KMS-11 (cell line): ENCODE measurements around the gene MAP3K6.
A peak's percentile ranks its signal among the peaks of the same experiment; 100 is the strongest.

Source experiments
- H2AFZ ChIP-seq: fragments of 200-600 bp; sonication (generic); 2 replicates; pipeline ENCODE4 v1.6.1; 2016; ENCODE audit warnings: antibody characterized with exemption, mixed run types, low read depth
- H3K27ac ChIP-seq: fragments of 200-600 bp; sonication (generic); 2 replicates; pipeline ENCODE4 v1.6.1; 2016; ENCODE audit warnings: mild to moderate bottlenecking, mixed run types
- H3K27me3 ChIP-seq: fragments of 200-600 bp; sonication (generic); 2 replicates; pipeline ENCODE4 v1.6.1; 2017; ENCODE audit warnings: mild to moderate bottlenecking, low read depth, mixed run types, moderate library complexity; ENCODE audit not compliant: insufficient read depth
- H3K36me3 ChIP-seq: fragments of 200-600 bp; sonication (generic); 2 replicates; pipeline ENCODE4 v1.6.1; 2017; ENCODE audit warnings: mild to moderate bottlenecking, mixed run types; ENCODE audit not compliant: insufficient read depth
- H3K4me1 ChIP-seq: fragments of 200-600 bp; sonication (generic); 2 replicates; pipeline ENCODE4 v1.6.1; 2016; ENCODE audit warnings: mild to moderate bottlenecking, low read depth, mixed run types; ENCODE audit not compliant: poor library complexity, severe bottlenecking
- H3K4me2 ChIP-seq: fragments of 200-600 bp; sonication (generic); 2 replicates; pipeline ENCODE4 v1.7.0; 2016; ENCODE audit warnings: mild to moderate bottlenecking, mixed run types
- H3K4me3 ChIP-seq: fragments of 200-600 bp; sonication (generic); IDR thresholded peaks from 2 replicates; pipeline ENCODE4 v1.6.1; 2017; ENCODE audit warnings: low read depth, low read length, mixed read lengths; ENCODE audit not compliant: insufficient read depth
- H3K79me2 ChIP-seq: fragments of 200-600 bp; sonication (generic); 2 replicates; pipeline ENCODE4 v1.6.1; 2016; ENCODE audit warnings: low read depth, mixed run types; ENCODE audit not compliant: insufficient read depth
- H3K9ac ChIP-seq: fragments of 200-600 bp; sonication (generic); 2 replicates; pipeline ENCODE4 v1.6.1; 2016; ENCODE audit warnings: mild to moderate bottlenecking, mixed run types
- H4K20me1 ChIP-seq: fragments of 200-600 bp; sonication (generic); 2 replicates; pipeline ENCODE4 v1.6.1; 2016; ENCODE audit warnings: mild to moderate bottlenecking, mixed run types; ENCODE audit not compliant: insufficient read depth
- CTCF ChIP-seq: fragments of 200-600 bp; sonication (generic); conservative IDR thresholded peaks from 2 replicates; pipeline ENCODE4 v1.6.1; 2017; ENCODE audit warnings: low read depth, mild to moderate bottlenecking, antibody characterized with exemption, low read length, moderate library complexity, mixed read lengths

Gene MAP3K6

GRCh38 chr1:27364696-27365371, 1.9 kb downstream of the MAP3K6 start:
- Histone ChIP-seq H3K9ac (no peak overlapping the region), H3K4me1 (peaks cover 17% of the 10 kb centered on the region), H2AFZ (peak overlapping the region; percentile 100), H3K4me3 (peak overlapping the region; percentile 22), H3K27ac (no peak overlapping the region), H3K36me3 (no peaks in the 10 kb centered on the region), H3K4me2 (peak overlapping the region; percentile 78), H3K79me2 (no peaks in the 10 kb centered on the region), H3K27me3 (no peaks in the 10 kb centered on the region), H4K20me1 (no peaks in the 10 kb centered on the region)
- TF ChIP-seq CTCF, result no peak

GRCh38 chr1:27363766-27364695, 2.7 kb downstream of the MAP3K6 start:
- Histone ChIP-seq H3K4me3 (no peak overlapping the region), H3K27ac (no peak overlapping the region), H3K36me3 (no peaks in the 10 kb centered on the region), H3K4me2 (no peak overlapping the region), H3K9ac (no peak overlapping the region), H2AFZ (no peak overlapping the region), H4K20me1 (no peaks in the 10 kb centered on the region), H3K4me1 (peaks cover 17% of the 10 kb centered on the region), H3K79me2 (no peaks in the 10 kb centered on the region), H3K27me3 (no peaks in the 10 kb centered on the region)
- no peak for TF ChIP-seq CTCF

- no peak overlapping the region for H3K27ac ChIP-seq
- H3K27me3 ChIP-seq, result no peaks in the 10 kb centered on the region
- H3K4me1 ChIP-seq, result peaks cover 12% of the 10 kb centered on the region
- H3K4me3 ChIP-seq, result no peak overlapping the region
- no peak for TF ChIP-seq CTCF
- no peaks in the 10 kb centered on the region for H4K20me1 ChIP-seq
- no peak overlapping the region for H3K4me2 ChIP-seq
- H2AFZ ChIP-seq, result no peak overlapping the region
- H3K79me2 ChIP-seq, result no peaks in the 10 kb centered on the region
- no peaks in the 10 kb centered on the region for H3K36me3 ChIP-seq
- H3K9ac ChIP-seq, result no peak overlapping the region
Measured at GRCh38 chr1:27361553-27361952, 5.2 kb downstream of the MAP3K6 start.

- Histone ChIP-seq H2AFZ (no peak overlapping the region), H3K4me2 (no peak overlapping the region), H3K27me3 (no peaks in the 10 kb centered on the region), H3K36me3 (no peaks in the 10 kb centered on the region), H4K20me1 (no peaks in the 10 kb centered on the region), H3K27ac (no peak overlapping the region), H3K4me1 (peaks cover 12% of the 10 kb centered on the region), H3K4me3 (no peak overlapping the region), H3K79me2 (no peaks in the 10 kb centered on the region), H3K9ac (no peak overlapping the region)
- TF ChIP-seq CTCF, result no peak
Measured at GRCh38 chr1:27361044-27361402, 5.7 kb downstream of the MAP3K6 start.
